Calu3 (cell line): ENCODE data around the gene SMPDL3A. TPM values are rescaled to one million over a fixed set of nuclear protein-coding genes. Genes with fewer than 3 reads are reported as not detected.
A peak's percentile ranks its signal among the peaks of the same experiment; 100 is the strongest.

Experiments
- BruUV-seq: library from RNA; stranded (reverse); fragments of 400-500 nt; replicated peaks from 2 replicates; lab custom pipeline; 2021; lab: Mats Ljungman, UMichigan
- CTCF ChIA-PET: fragments of 300-600 bp; sonication (Branson Sonifier 250); formaldehyde crosslinking; loops from one replicate; lab custom pipeline; 2022; ENCODE audit warnings: antibody characterized with exemption; lab: Charles Lee
- DNase-seq: peaks from one replicate; pipeline ENCODE4 v3.0.0; 2022
- H3K27ac Mint-ChIP-seq: one replicate; pipeline ENCODE4 v1.8.0; 2022; ENCODE audit warnings: mixed read lengths; ENCODE audit not compliant: unreplicated experiment
- H3K27me3 Mint-ChIP-seq: one replicate; pipeline ENCODE4 v1.8.0; 2022; ENCODE audit warnings: mixed read lengths; ENCODE audit not compliant: unreplicated experiment
- H3K36me3 Mint-ChIP-seq: one replicate; pipeline ENCODE4 v1.8.0; 2022; ENCODE audit warnings: mild to moderate bottlenecking, moderate library complexity, mixed read lengths; ENCODE audit not compliant: insufficient read depth, unreplicated experiment
- H3K4me1 Mint-ChIP-seq: one replicate; pipeline ENCODE4 v1.8.0; 2022; ENCODE audit warnings: mild to moderate bottlenecking, low read depth, mixed read lengths; ENCODE audit not compliant: unreplicated experiment
- H3K4me3 Mint-ChIP-seq: one replicate; pipeline ENCODE4 v1.8.0; 2022; ENCODE audit warnings: mild to moderate bottlenecking, low read depth, moderate library complexity, mixed read lengths; ENCODE audit not compliant: unreplicated experiment
- H3K9me3 Mint-ChIP-seq: one replicate; pipeline ENCODE4 v1.8.0; 2022; ENCODE audit warnings: low read depth, mixed read lengths; ENCODE audit not compliant: unreplicated experiment
- CTCF ChIP-seq: fragments of 200-600 bp; IDR thresholded peaks from one replicate; pipeline ENCODE4 v1.8.0; 2022; ENCODE audit warnings: antibody characterized with exemption; ENCODE audit not compliant: unreplicated experiment
- intact Hi-C: fragments of 100-400 bp; cut with micrococcal nuclease; formaldehyde crosslinking; loops from one replicate; pipeline ENCODE4 v1.10.0; 2022; ENCODE audit not compliant: unreplicated experiment
- total RNA-seq: library from RNA; stranded (reverse); gene quantifications from 2 replicates; pipeline ENCODE4 v1.2.3, GENCODE V29; 2022

The SMPDL3A gene
- total RNA-seq, 1 experiment from 2014 or later = 1.6 TPM

- TF ChIP-seq CTCF = no peak
- no peaks in the 10 kb centered on the region for H3K9me3 Mint-ChIP-seq
- H3K27me3 Mint-ChIP-seq = no peaks in the 10 kb centered on the region
- BruUV-seq = no TSS peak
- no peak overlapping the region for H3K4me3 Mint-ChIP-seq
- no peak overlapping the region for H3K27ac Mint-ChIP-seq
- intact Hi-C loops = loop anchor here (10.0 kb wide), 1 partner anchor 57 kb away; the partner anchor contains the start of gene FABP7
- DNase-seq = no peak
- CTCF ChIA-PET = no interaction called here
- H3K36me3 Mint-ChIP-seq = no peaks in the 10 kb centered on the region
- no peaks in the 10 kb centered on the region for H3K4me1 Mint-ChIP-seq
Observed at GRCh38 chr6:122831511-122831910, 42.5 kb downstream of the SMPDL3A start.

- CTCF ChIA-PET = no interaction called here
- Mint-ChIP-seq H3K4me1 (no peaks in the 10 kb centered on the region), H3K27me3 (no peaks in the 10 kb centered on the region), H3K4me3 (no peak overlapping the region), H3K36me3 (no peaks in the 10 kb centered on the region), H3K9me3 (no peaks in the 10 kb centered on the region), H3K27ac (no peak overlapping the region)
- intact Hi-C loops = loop anchor here (10.0 kb wide), 1 partner anchor 58 kb away; the partner anchor contains the start of gene FABP7
- no TSS peak for BruUV-seq
- TF ChIP-seq CTCF = no peak
- no peak for DNase-seq
Observed at GRCh38 chr6:122832459-122832858, 43.4 kb downstream of the SMPDL3A start.

GRCh38 chr6:122833021-122833491, 44.0 kb downstream of the SMPDL3A start:
- BruUV-seq = no TSS peak
- no peak overlapping the region for H3K4me3 Mint-ChIP-seq
- no peak for DNase-seq
- no peaks in the 10 kb centered on the region for H3K9me3 Mint-ChIP-seq
- TF ChIP-seq CTCF = no peak
- CTCF ChIA-PET = no interaction called here
- H3K4me1 Mint-ChIP-seq = no peaks in the 10 kb centered on the region
- no peaks in the 10 kb centered on the region for H3K36me3 Mint-ChIP-seq
- no peaks in the 10 kb centered on the region for H3K27me3 Mint-ChIP-seq
- intact Hi-C loops = loop anchor here (10.0 kb wide), 1 partner anchor 58 kb away; the partner anchor contains the start of gene FABP7
- no peak overlapping the region for H3K27ac Mint-ChIP-seq

- intact Hi-C loops = loop anchor here (1.0 to 10.0 kb wide), 4 partner anchors 49 to 346 kb away; partner anchors contain the start of genes FABP7, PKIB and SMPDL3A
- no peaks in the 10 kb centered on the region for H3K9me3 Mint-ChIP-seq
- H3K36me3 Mint-ChIP-seq = no peaks in the 10 kb centered on the region
- DNase-seq = no peak
- peaks cover 25% of the 10 kb centered on the region for H3K27me3 Mint-ChIP-seq
- BruUV-seq = no TSS peak
- H3K4me1 Mint-ChIP-seq = peaks cover 8% of the 10 kb centered on the region
- CTCF ChIA-PET = interaction anchor here (0.9 to 2.5 kb wide), 8 partner anchors 40 to 308 kb away, joined by 3 to 52 read pairs (median 10); partner anchors contain the start of genes PKIB and SMPDL3A
- TF ChIP-seq CTCF = peak; percentile 28
- no peak overlapping the region for H3K4me3 Mint-ChIP-seq
- H3K27ac Mint-ChIP-seq = no peak overlapping the region
Observed at GRCh38 chr6:122838060-122838780, 49.2 kb downstream of the SMPDL3A start.
